ENCODE data around the gene TOR1AIP1.

TOR1AIP1 gene

DNA sequence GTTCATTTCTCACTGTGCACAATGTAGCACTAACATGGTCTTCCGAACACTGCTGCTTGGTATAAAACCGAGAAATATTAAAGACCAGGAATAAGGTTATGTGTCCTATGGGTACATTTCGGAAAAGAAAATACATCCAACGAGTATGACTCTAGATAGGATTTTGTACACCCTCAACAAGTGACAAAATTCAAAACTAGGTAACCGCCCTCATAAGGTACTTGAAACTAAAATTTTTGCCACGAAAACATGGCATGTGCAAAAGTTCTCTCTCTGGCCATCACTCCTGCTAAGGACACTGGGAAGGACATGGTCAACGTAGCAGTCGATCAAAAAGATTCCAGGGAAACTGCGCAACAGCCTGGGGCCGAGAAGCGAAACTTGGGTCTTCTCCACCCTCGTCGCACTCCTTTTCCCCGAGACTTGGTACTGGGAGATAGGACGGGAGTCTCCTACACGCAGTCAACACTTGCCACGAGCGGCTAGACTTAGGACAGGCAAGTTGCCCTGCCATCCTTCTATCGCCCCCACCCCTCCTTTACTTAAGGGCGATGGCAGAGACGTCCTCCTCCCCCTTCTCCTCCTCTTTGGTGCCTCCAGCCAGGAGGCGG lies 338 bp upstream of the TOR1AIP1 start:
- DNase-seq (ENCODE audit: low spot score): peak; percentile 63

DNA sequence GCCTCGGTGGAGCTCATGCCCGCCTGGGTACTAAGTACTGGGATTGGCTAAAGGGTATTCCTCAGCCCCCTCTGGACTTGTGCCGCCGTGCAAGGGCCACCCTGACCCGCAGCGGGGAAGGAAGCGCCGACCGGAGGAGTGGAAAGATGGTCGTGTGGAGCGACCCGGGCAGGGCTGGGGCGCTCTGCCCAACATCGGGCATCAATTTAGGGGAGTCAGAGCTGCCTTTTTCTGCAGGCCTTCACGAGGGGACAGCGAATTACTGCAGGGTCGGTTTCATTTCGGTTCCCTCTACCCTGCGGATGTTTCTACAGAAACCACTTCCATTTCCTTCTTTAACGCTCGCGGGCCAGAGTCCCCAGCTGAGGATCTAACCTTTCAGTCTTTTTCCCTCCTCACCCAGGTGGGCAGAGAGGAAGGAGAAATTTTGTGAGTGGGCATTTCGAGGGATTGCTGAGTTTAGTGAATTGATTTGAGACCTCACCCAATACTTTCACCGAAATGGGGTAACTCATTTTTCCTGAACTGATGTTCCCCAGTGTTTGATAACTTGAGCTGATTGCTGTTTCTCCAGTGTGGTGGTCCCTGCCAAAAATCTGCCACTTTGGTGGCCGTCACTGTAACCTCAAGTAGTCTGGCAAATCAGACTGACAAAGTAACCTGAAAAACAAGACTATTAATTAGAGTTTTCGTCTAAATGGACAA lies 1.1 kb downstream of the TOR1AIP1 start:
- DNase-seq (ENCODE audit: low spot score): no peak

DNA sequence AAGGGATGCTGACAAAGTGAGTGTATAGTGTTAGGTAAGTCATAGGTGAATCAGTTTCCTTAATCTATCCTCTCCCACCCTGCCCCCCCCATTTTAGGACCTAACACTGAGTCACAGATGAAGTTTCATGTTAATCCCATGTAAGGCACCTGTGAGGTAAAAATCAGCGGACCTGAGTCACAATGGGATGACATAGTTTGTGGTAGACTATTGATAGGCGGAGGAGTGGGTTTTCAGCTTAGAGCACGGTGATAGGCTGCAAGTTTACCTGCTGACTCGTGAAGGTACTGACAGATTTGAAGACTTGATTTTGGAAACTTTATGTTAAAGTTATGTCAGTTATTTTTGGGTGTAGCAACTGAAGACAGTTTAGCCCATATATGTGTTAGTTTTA lies 1.7 kb downstream of the TOR1AIP1 start:
- DNase-seq (ENCODE audit: low spot score): peak; percentile 21

DNA sequence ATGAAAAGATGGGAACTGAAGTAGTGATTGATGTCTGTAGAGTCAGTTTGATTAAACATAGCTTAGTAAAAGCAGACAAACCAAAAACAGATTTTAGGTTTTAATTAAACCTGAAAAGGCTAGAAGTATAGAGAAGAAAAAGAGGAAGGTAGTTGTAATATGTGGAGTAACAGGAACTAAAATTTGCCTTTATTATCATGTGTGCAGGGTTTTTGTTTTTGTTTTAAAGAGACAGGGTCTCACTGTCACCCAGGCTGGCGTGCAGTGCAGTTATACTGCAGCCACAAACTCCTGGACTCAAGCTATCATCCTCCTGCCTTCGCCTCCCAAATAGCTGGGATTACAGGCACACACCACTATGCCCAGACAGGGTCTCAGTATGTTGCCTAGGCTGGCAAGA lies 6.0 kb downstream of the TOR1AIP1 start:
- no peak for DNase-seq (ENCODE audit: low spot score)

DNA sequence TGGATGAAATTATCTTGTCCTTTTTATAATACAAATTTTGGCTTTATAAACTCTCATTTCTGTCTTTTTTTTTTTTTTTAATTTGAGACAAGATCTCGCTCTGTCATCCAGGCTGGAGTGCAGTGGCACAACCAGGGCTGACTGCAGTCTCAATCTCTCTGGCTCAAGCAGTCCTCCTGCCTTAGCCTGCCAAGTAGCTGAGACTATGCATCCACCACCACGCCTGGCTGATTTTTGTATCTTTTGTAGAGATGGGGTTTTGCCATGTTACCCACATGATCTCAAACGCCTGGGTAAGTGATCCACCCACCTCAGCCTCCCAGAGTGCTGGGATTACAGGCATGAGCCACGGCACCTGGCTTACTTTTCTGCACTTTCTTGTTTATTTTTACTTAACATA lies 7.5 kb downstream of the TOR1AIP1 start:
- no peak for DNase-seq (ENCODE audit: low spot score)

DNA sequence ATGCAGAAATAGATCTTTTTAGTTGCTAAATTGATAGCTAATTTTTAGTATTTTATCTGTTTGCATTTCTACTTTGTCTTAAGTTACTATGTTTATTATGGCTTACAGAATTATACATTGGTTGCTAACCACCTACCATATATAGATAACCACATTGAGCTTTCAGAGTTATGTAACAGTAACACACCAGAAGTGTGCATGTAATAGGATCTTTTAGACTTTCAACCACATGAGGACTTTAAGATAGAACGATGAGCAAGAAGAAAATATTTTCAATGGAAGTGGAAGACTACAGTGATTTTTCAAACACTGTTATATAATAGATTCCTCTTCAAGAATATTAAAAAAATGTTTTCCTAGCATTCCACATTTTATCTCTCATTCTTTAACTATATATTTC lies 28.8 kb downstream of the TOR1AIP1 start:
- DNase-seq (ENCODE audit: low spot score): no peak

DNA sequence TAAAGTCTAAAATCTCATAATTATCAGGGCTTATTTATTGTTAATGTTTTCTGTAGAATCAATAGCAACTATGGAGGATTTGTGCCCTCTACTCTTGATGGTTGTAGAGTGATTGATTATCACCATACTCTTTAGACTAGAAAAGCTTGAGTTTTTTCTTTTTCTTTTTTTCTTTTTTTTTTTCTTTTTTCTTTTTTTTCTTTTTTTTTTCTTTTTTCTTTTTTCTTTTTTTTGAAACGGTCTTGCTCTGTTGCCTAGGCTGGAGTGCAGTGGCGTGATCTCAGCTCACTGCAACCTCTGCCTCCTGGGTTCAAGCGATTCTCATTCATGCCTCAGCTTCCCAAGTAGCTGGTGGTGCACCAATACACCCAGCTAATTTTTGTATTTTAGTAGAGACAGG lies 29.7 kb downstream of the TOR1AIP1 start:
- no peak for DNase-seq (ENCODE audit: low spot score)

DNA sequence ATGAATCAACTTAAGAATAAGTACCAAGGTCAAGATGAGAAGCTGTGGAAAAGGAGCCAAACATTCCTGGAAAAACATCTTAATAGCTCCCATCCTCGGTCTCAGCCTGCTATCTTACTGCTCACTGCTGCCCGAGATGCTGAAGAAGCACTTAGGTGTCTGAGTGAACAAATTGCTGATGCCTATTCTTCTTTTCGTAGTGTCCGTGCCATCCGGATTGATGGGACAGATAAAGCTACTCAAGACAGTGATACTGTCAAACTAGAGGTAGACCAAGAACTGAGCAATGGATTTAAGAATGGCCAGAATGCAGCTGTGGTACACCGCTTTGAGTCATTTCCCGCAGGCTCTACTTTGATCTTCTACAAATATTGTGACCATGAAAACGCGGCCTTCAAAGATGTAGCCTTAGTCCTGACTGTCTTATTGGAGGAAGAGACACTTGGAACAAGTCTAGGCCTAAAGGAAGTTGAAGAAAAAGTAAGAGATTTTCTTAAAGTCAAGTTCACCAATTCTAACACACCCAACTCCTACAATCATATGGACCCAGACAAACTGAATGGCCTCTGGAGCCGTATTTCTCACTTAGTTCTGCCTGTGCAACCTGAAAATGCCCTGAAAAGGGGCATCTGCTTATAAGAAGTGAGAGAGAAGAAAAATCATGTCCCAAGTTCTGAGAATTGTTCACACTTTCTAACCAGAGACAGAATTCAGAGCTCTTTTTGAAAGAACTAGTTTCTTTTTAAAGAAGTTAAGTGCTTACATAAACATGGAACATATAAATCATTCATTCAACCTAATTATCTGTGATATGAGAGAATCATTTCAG lies 35.7 kb downstream of the TOR1AIP1 start:
- no peak for DNase-seq (ENCODE audit: low spot score)

DNA sequence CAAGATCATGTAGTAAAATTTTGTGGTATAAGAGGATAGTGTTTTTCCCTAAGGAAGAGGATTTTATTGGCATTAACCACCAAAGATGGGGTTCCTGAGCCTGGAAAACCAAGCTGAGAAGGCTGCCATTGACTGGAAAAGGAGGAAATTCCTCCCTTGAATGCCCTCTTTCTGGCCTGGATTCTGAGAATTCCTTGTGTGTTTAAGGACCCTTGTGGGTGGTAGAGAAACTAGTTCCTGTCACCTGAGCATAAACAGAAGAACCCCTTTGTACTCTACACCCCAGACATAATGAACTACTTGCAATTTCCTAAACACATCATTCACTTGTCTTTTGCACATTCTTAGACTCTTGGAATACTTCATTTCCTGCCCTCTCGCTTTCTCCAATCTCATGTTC lies 39.4 kb downstream of the TOR1AIP1 start:
- no peak for DNase-seq (ENCODE audit: low spot score)

DNA sequence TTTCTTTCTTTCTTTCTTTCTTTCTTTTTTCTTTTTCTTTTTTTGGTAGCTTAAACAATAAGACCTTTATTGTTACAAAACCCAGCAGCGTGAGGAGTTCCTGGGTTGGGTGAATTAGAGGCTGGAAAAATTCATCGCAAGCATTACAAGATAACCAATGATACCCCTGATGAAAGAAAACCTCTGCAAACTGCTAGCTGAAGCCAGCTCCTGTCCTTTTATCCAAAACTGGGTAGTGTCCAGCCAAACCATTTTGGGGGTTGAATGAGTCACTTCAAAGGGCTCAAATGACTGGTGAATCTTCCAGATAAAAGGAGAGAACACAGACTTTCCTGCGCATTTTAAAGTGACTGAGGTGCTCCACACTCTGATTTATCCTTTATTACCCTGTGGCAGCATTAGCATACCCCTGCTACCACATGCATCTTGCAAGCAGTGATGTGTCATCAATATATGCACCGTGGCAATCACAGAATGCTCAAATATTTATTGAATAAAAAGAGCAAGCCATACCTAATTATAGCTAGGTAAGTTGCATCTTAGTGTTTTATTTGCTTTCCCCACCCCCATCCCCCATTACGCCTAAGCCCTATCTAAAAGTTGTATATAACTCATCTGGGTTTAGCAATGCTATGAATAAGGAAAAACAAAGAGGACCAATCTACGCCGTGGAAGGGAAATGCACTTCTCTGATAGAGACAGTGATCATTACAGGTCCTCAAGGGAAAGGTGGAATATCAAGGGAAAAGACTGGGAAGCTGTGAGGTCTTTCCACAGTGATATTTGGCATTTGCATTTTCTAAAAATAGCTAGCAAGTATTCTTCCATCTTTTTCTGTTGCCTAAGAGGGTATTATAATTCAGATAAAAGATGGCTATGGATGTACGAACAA lies 40.1 kb downstream of the TOR1AIP1 start:
- no peak for DNase-seq (ENCODE audit: low spot score)

DNA sequence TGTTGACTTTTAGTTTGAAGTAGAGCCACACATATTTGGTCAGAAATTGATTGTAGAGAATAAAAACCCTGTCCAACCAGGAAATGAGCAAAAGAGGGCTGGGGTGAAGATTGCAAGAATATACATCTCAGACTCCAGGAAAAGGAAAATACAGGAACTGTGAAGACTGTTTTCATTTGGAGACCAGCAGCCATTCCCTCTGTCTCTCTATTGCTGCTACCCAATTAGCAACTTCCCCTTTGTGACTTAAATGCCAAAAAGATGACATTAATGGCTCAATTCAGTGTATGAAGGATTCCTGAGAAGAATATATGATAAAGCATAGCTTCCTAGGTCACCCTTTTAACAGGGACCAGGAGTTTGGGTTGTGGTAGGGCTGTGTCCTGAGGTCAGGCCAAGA lies 40.9 kb downstream of the TOR1AIP1 start:
- no peak for DNase-seq (ENCODE audit: low spot score)

DNA sequence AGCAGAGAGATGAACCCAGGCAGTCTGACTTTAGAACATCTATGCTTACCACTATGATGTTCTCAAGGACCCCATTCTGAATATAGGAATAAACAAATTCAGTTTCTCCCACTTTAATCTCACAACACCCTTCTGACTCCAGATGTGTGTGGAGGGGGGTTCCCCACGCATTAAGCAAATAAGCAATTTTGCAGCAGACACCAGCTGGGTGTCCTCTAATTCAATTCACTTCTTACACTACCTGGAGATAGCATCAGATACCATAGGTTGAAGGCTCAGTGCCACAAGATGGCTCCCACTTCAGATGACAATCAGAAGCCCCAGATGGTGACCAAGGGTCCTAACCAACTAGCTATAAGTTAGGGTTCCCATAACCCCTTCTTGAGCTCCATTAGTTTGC lies 42.2 kb downstream of the TOR1AIP1 start:
- no peak for DNase-seq (ENCODE audit: low spot score)

DNA sequence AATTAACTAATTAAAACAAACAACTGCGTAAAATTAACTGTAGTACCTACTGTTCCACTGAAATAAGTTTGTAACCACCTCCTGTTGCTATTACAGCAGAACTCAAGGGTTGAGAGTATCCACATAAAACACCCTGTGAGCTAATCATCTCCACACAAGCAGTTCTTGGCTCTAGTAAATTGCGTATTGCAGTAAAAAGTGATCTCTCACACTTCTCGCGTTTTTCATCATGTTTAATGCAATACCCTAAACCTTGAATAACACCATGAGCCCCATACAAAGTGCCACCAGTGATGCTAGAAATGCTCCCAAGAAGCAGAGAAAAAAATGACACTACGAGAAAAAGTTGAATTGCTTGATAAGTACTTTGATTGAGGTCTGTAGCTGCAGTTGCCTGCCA lies 43.2 kb downstream of the TOR1AIP1 start:
- no peak for DNase-seq (ENCODE audit: low spot score)

DNA sequence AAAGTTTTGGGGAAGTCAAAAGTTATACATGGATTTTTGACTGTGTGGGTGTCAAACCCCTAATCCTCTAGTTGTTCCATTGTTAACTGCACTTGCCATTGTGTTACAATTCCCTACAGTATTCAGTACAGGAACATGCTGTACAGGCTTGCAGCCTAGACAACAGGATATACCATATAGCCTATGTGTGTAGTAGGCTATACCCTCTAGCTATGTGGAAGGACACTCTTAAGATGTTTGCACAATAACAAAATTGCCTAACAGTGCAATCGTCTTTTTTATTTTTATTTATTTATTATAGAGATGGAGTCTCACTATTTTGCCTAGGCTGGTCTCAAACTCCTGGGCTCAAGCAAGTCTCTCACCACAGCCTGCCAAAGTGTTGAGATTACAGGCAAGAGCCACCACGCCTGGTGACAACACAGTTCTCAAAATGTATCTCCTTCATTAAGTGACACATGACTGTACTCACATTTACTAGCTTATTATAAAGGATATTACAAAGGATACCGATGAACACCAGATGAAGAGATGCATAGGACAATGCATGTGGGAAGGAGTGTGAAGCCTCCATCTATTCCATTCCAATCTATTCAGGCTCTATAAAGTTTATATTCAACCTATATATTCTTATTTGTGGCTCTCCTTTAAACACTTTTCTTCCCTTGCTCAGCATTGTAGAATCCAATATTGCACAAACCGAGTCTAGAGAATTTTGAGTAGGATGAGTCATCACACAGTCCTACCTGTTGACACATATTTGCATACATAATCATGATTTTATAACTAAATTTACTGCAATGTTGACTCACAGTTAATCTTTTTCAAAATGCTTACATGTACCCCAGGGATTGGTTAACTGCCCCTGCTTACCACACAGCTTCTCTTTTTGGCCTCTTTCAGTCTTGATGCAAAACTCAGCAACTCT lies 44.1 kb downstream of the TOR1AIP1 start:
- DNase-seq (ENCODE audit: low spot score): no peak

DNA sequence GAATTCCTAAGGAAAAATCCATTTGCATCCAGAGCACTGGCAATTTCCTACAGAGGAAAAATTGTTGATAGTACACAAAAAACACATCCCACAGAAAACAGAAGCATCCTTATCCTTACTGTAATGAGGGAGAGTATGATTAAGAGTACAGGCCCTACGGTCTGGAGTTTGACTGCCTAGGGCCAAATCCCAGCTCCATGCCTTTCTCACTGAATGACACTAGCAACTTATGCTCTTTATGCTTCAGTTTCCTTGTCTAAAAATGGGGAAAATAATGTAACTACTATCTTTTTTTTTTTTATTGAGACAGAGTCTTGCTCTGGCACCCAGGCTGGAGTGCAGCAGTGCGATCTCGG lies 44.7 kb downstream of the TOR1AIP1 start:
- DNase-seq (ENCODE audit: low spot score): no peak

DNA sequence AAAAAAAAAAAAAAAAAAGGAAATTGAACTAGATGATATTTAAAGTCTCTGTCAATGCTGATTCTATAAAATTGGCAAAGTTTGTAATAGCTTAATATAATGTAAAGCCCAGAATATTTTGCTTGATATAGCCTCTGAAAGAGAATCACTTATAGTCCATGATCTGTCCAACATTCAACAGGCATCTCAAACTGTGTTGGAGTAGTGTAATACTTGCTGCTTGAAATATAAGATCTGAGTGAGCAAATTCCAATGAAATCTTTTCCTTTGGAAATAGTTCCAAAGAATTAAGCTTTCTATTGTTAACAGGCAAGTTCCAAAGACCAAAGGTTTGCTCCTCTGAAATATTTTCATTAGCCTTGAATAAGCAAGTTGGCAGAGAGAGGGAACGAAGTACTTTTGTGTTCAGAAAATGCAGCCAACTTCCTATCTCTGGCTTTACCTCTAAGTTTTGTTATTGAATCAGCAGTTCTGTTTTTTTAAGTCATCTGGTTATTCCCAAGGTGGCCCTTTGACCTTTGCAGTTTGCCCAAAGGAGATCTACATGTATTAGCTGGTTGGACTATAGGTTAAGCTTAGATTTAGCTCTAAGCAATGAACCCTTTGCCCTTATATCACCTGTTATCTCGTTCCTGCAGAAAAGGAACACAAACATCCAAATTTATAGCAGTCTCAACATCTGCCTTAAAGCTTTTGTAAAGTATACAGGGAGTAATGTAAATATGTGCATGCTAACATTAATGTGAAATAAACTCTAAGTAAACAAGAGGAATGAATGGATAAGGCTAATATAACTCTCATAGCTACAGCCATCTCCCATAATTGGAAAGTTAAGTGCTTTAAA lies 48.1 kb downstream of the TOR1AIP1 start:
- no peak for DNase-seq (ENCODE audit: low spot score)

DNA sequence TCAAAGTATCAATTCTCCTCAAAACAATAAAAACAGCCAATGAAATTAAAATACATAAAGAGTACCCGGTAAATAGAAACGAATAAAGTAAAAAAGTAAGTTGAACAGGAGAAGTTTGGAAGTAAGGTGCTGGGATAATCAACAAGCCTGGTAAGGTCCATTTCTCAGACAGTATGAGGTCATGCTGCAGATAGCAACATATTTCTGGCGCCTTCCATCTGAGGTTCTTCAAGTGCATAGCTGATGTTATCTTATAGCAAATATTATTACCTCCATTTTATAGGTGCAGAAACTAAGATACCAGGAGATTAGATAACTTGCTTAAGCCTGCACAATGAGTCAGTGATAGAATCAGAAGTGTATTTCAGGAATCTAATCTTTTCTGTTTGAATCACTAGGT lies 48.8 kb downstream of the TOR1AIP1 start:
- DNase-seq (ENCODE audit: low spot score): no peak

DNA sequence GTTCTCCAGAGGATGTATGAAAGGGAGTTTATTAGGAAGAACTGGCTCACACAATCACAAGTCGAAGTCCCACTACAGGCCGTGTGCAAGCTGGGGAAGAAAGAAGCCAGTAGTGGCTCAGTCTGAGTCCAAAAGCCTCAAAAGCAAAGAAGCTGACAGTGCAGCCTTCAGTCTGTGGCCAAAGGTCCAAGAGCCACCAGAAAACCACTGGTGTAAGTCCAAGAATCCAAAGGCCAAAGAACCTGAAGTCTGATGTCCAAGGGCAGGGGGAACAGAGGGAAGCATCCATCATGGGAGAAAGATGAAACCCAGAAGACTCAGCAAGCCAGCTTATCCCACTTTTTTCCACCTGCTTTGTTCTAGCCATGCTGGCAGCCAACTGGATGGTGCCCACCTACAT lies 51.1 kb downstream of the TOR1AIP1 start:
- DNase-seq (ENCODE audit: low spot score): no peak

DNA sequence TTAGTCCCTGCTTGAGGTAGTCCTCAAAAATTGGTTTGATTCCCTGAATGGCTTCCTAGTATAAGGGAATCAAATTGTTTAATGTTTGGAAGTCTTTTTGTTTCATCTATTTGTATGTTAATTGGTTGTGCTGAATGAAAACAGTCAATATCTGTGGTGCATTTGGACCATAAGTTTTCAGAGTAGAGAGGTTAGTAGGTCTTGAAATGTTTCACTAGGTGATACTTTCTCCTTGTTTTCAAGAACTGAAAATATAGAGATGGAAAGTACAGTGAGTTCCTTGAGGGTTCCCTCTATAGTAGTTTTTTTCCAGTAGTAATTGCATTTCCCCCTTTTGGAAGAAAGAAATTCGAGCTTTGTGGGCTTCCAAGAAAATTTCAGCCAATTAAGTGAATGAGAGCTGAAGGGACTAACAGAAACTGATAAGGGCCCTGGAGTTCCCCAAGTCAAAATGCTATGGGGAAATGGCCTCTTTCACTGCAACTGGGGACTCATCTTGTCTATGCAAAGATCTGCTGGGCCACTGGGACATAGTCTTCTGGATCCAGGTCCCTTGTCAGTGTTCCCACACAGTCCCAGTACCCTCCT lies 53.9 kb downstream of the TOR1AIP1 start:
- DNase-seq (ENCODE audit: low spot score): no peak

DNA sequence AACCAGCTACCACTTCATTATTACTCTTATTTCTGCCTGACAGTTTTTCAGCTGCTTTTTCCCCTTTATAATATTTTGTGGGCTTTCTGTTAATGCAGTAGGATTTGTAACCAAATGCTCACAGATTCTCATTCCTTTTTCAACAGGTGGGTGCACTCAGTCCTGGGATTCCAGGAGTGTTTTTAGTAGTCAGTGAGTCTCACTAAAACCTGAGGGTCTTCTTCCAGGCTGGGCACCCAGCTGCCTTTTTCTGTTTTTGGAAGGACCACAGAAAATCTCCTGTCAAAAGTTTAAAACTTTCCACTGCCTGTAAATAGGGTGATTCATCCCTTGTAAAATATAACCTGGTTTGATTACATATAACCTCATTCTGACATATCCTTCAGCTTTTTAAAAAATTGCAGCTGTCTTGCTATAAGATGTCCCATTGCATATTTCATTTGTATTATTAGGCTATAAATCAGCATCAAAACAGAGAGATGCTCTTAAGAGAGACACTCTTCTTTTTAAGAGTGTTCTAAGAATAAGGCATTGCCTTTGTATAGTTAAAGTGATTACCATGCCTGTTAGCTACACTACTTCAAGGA lies 55.7 kb downstream of the TOR1AIP1 start:
- no peak for DNase-seq (ENCODE audit: low spot score)

Data from kidney capillary endothelial cell (primary cell).